K562 (cell line): ENCODE measurements around the gene TADA2A. TPM values are rescaled to one million over a fixed set of nuclear protein-coding genes. Genes with fewer than 3 reads are reported as not detected.
A peak's percentile ranks its signal among the peaks of the same experiment; 100 is the strongest.

Source experiments
- ATF4 ChIP-seq: fragments of 450-650 bp; formaldehyde crosslinking; IDR thresholded peaks from 2 replicates; pipeline ENCODE4 v1.4.0; 2022; ENCODE audit warnings: mild to moderate bottlenecking, moderate library complexity
- CTBP1 ChIP-seq: fragments of 450-650 bp; IDR thresholded peaks from 2 replicates; pipeline ENCODE4 v1.6.1; 2016; ENCODE audit warnings: borderline replicate concordance
- CUX1 ChIP-seq: fragments of 200-800 bp; sonication (Bioruptor generic); IDR thresholded peaks from 2 replicates; pipeline ENCODE4 v1.6.1; 2016; ENCODE audit warnings: missing genetic modification characterization, missing compliant biosample characterization
- MAFG ChIP-seq: fragments of 450-650 bp; conservative IDR thresholded peaks from 2 replicates; pipeline ENCODE4 v1.6.1; 2016; ENCODE audit warnings: missing genetic modification characterization, missing compliant biosample characterization
- MCM3 ChIP-seq: fragments of 450-650 bp; IDR thresholded peaks from 2 replicates; pipeline ENCODE4 v1.6.1; 2016
- MYNN ChIP-seq, 2 experiments: sonication (generic); formaldehyde crosslinking in 1 of 2; IDR thresholded peaks; 2 replicates each; pipeline versions ENCODE4 v1.5.0 to v1.6.1; 2016 to 2020; ENCODE audit warnings: antibody characterized with exemption in 1 of 2, missing genetic modification reagents in 1 of 2
- NCOA2 ChIP-seq, 2 experiments: fragments of 450-650 bp; IDR thresholded peaks; 2 replicates each; pipeline ENCODE4 v1.6.1; 2018; ENCODE audit warnings: mild to moderate bottlenecking in 2 of 2, moderate library complexity in 1 of 2; ENCODE audit not compliant: partially characterized antibody in 2 of 2
- NR1H2 ChIP-seq: sonication (generic); formaldehyde crosslinking; IDR thresholded peaks from 2 replicates; pipeline ENCODE4 v1.4.0; 2020; ENCODE audit warnings: mild to moderate bottlenecking, missing genetic modification reagents
- PCBP1 ChIP-seq: fragments of 200-400 bp; formaldehyde crosslinking; IDR thresholded peaks from 2 replicates; pipeline ENCODE4 v1.6.1; 2018; ENCODE audit warnings: mild to moderate bottlenecking, low read depth, low read length; ENCODE audit not compliant: poor library complexity, severe bottlenecking
- PRPF4 ChIP-seq: fragments of 200-400 bp; formaldehyde crosslinking; IDR thresholded peaks from one replicate; pipeline ENCODE4 v1.6.1; 2017; ENCODE audit warnings: low read length, low read depth, mild to moderate bottlenecking; ENCODE audit not compliant: insufficient read depth, poor library complexity, severe bottlenecking
- SIX5 ChIP-seq, 2 experiments: IDR thresholded peaks; 2 replicates each; pipeline ENCODE4 v1.6.1; 2011; ENCODE audit warnings: low read length in 2 of 2, borderline replicate concordance in 1 of 2, low read depth in 1 of 2, mild to moderate bottlenecking in 1 of 2, moderate library complexity in 1 of 2; ENCODE audit not compliant: insufficient read depth in 1 of 2
- SMAD1 ChIP-seq: fragments of 150-350 bp; IDR thresholded peaks from 2 replicates; pipeline ENCODE4 v1.6.1; 2014; ENCODE audit warnings: low read length, low read depth; ENCODE audit not compliant: partially characterized antibody
- SRF ChIP-seq, 2 experiments: fragments of 250-450, 450-650 bp in 1 of 2; sonication (Bioruptor Pico) in 1 of 2; sonication (generic) in 1 of 2; formaldehyde crosslinking; IDR thresholded peaks; 2 replicates each; pipeline versions ENCODE4 v1.5.0 to v1.5.1; 2020 to 2022; ENCODE audit warnings: mild to moderate bottlenecking in 1 of 2, missing genetic modification reagents in 1 of 2
- ZBTB9 ChIP-seq: fragments of 450-650 bp; formaldehyde crosslinking; IDR thresholded peaks from 2 replicates; pipeline ENCODE4 v1.4.0; 2020; ENCODE audit warnings: mild to moderate bottlenecking, moderate library complexity
- ZNF12 ChIP-seq: sonication (generic); formaldehyde crosslinking; IDR thresholded peaks from 2 replicates; pipeline ENCODE4 v1.4.0; 2020; ENCODE audit warnings: mild to moderate bottlenecking, missing genetic modification reagents
- ZNF24 ChIP-seq: fragments of 450-650 bp; IDR thresholded peaks from 2 replicates; pipeline ENCODE4 v1.6.1; 2016
- ZNF41 ChIP-seq: fragments of 250-450 bp; sonication (Bioruptor Pico); conservative IDR thresholded peaks from 2 replicates; pipeline ENCODE4 v1.4.0; 2020; ENCODE audit warnings: mild to moderate bottlenecking
- ZNF431 ChIP-seq: sonication (generic); formaldehyde crosslinking; IDR thresholded peaks from 2 replicates; pipeline ENCODE4 v1.8.0; 2022; ENCODE audit warnings: mild to moderate bottlenecking, missing genetic modification reagents
- ZNF586 ChIP-seq: fragments of 450-650 bp; formaldehyde crosslinking; conservative IDR thresholded peaks from 2 replicates; pipeline ENCODE4 v1.4.0; 2020; ENCODE audit warnings: mild to moderate bottlenecking, moderate library complexity
- ZNF717 ChIP-seq: fragments of 250-450 bp; sonication (Bioruptor Pico); IDR thresholded peaks from 2 replicates; pipeline ENCODE4 v1.5.0; 2021
- ZNF79 ChIP-seq: fragments of 250-450 bp; sonication (Bioruptor Pico); IDR thresholded peaks from 2 replicates; pipeline ENCODE4 v1.4.0; 2020; ENCODE audit warnings: low read depth, mild to moderate bottlenecking, moderate library complexity
- ZSCAN29 ChIP-seq: fragments of 450-650 bp; IDR thresholded peaks from 2 replicates; pipeline ENCODE4 v1.6.1; 2017
- polyA plus RNA-seq, 8 experiments: library from polyadenylated mRNA; depleted of rRNA in 4 of 8; stranded (reverse) in 5 of 8; unstranded in 3 of 8; fragments of >200 nt; fragmentation: Nextera tagmentation in 2 of 8; fragmentation: Illumina TruSeq in 1 of 8; extraction: Ambion mirVana in 2 of 8; extraction: Trizol in 1 of 8; gene quantifications; 2 replicates each; pipeline versions ENCODE4 v1.2.1 to v1.2.3, GENCODE V29; 2011 to 2014; ENCODE audit warnings: inconsistent platforms in 1 of 8, missing spikeins in 1 of 8
- total RNA-seq, 7 experiments: library from RNA; depleted of rRNA in 6 of 7; stranded (reverse); fragments of >200 nt in 6 of 7; fragmentation: Illumina TruSeq in 2 of 7; extraction: Trizol in 2 of 7; gene quantifications; 2 replicates each; pipeline versions ENCODE4 v1.2.1 to v1.2.3, GENCODE V29; 2011 to 2021; ENCODE audit warnings: low replicate concordance in 1 of 7

TADA2A gene
- total and polyA plus RNA-seq, 9 of the 15 experiments (the other 6 are each of a cell fraction or from before 2014, with no cell fraction given), result 13.8 to 37.7 (median 25.0) TPM

DNA sequence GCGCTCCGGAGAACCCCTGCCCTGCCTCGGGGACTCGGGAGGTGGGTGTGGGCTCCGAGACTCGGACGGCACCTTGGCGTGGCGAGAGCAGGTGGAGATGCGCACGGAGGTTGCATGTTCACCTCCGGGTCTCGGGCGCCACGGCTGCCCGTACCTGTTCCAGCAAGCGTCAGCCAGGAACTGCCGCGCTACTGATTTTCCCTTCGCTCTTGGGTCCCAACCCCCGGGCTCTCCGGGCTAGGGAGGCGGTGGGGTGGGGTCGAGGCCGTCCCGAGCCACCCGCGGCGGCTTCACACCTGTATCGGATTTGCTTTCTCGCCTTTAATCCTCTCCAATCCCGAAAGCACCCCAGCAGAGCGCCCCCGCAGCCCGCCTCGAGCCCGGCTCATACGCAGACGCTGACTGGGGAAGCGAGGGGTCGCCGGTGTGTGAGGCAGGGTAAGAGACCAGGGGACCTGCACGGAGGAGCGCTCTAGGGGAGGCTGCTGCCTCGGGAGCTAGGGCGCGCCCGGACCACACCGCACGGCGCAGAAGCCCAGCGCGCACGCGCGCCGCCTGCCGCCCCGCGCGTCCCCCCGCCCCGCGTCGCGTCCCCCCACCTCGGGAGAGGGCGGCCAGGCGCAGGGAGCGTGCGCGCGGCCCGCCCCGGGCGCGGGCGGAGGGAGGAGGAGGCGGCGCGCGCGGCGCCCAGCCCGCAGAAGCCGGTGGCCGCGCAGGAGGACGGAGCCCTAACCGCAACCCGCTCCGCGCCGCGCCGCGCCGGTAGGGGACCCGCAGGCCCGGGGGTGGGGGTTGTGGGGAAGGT lies 82.7 kb downstream of the TADA2A start, which contains the start of gene DUSP14 (continued):
- TF ChIP-seq ZNF586 (CRISPR knock-in tag) (no peak), ZNF24 (no peak), ZNF79 (CRISPR knock-in tag) (no peak), ZNF12 (CRISPR knock-in tag) (no peak), MAFG (no peak), PRPF4 (no peak), NCOA2 (IDR thresholded peaks at IDR 0.05; ENCODE audit: partially characterized antibody in 2 of 2) (no peak), SRF (CRISPR knock-in tag; IDR thresholded peaks at IDR 0.05) (no peak), ZBTB9 (CRISPR knock-in tag) (no peak), ZNF431 (CRISPR knock-in tag) (no peak), CTBP1 (peak; percentile 60), NR1H2 (CRISPR knock-in tag) (no peak), ZNF717 (CRISPR knock-in tag) (no peak), ZNF41 (CRISPR knock-in tag) (no peak), MCM3 (no peak), PCBP1 (peak; percentile 32), SMAD1 (no peak), ATF4 (CRISPR knock-in tag) (no peak), MYNN (IDR thresholded peaks at IDR 0.05) (no peak), MYNN (CRISPR knock-in tag; IDR thresholded peaks at IDR 0.05) (no peak), SIX5 (IDR thresholded peaks at IDR 0.05; ENCODE audit: borderline replicate concordance in 1 of 2, insufficient read depth in 1 of 2, low read depth in 1 of 2, low read length in 2 of 2) (no peak), CUX1 (no peak), ZSCAN29 (no peak)
